IMR-90 (cell line): Measurements from ENCODE around the gene PPP1R37. TPM values are rescaled to one million over a fixed set of nuclear protein-coding genes. Genes with fewer than 3 reads are reported as not detected.

Source experiments
- ATAC-seq: fragments of 200-7000 bp; cut with Tn5 transposase; 2 replicates; pipeline ENCODE4 v1.9.1; 2020; ENCODE audit warnings: low read depth, mild to moderate bottlenecking, moderate library complexity
- BruUV-seq: library from RNA; stranded (reverse); fragments of 400-500 nt; replicated peaks from 2 replicates; lab custom pipeline; 2021; lab: Mats Ljungman, UMichigan
- CTCF ChIA-PET: fragments of 300-600 bp; formaldehyde crosslinking; extraction: SDS; loops from one replicate; lab custom pipeline; 2021; ENCODE audit warnings: antibody characterized with exemption; lab: Yijun Ruan, JAX
- POLR2A ChIA-PET: fragments of 300-600 bp; sonication (Branson Sonifier 250); formaldehyde crosslinking; loops from one replicate; lab custom pipeline; 2022; ENCODE audit warnings: antibody characterized with exemption; ENCODE audit not compliant: unreplicated experiment; lab: Charles Lee
- DNase-seq: peaks from one replicate; pipeline ENCODE4 v3.0.0; 2013
- H2AFZ ChIP-seq: replicated peaks from 2 replicates; pipeline ENCODE3; 2013; ENCODE audit warnings: low read length, mild to moderate bottlenecking; ENCODE audit not compliant: poor library complexity
- H2AK5ac ChIP-seq: 2 replicates; pipeline ENCODE4 v1.6.1; 2013; ENCODE audit warnings: low read depth, low read length, inconsistent platforms
- H2AK9ac ChIP-seq: replicated peaks from 2 replicates; pipeline ENCODE3; 2013; ENCODE audit warnings: mild to moderate bottlenecking, low read depth, low read length, moderate library complexity; ENCODE audit not compliant: poor library complexity
- H2BK120ac ChIP-seq: 2 replicates; pipeline ENCODE4 v1.6.1; 2013; ENCODE audit warnings: low read depth, low read length, inconsistent platforms
- H2BK15ac ChIP-seq: 3 replicates; pipeline ENCODE4 v1.6.1; 2013; ENCODE audit warnings: low read depth, low read length, inconsistent platforms
- H2BK20ac ChIP-seq: 2 replicates; pipeline ENCODE4 v1.6.1; 2013; ENCODE audit warnings: low read depth, mild to moderate bottlenecking, inconsistent platforms, low read length, moderate library complexity
- H2BK5ac ChIP-seq: 2 replicates; pipeline ENCODE4 v1.6.1; 2013; ENCODE audit warnings: mild to moderate bottlenecking, low read depth, low read length, inconsistent platforms; ENCODE audit not compliant: poor library complexity, severe bottlenecking
- H3K14ac ChIP-seq: replicated peaks from 2 replicates; pipeline ENCODE4 v1.6.1; 2013; ENCODE audit warnings: low read depth, low read length, inconsistent platforms
- H3K18ac ChIP-seq: 2 replicates; pipeline ENCODE4 v1.6.1; 2013; ENCODE audit warnings: low read depth, low read length, control low read depth
- H3K23ac ChIP-seq: 2 replicates; pipeline ENCODE4 v1.6.1; 2013; ENCODE audit warnings: low read depth, low read length, inconsistent platforms
- H3K27ac ChIP-seq: 2 replicates; pipeline ENCODE4 v1.5.1; 2013; ENCODE audit warnings: mild to moderate bottlenecking, control low read depth, low read length; ENCODE audit not compliant: insufficient read depth
- H3K27me3 ChIP-seq: 2 replicates; pipeline ENCODE4 v1.6.1; 2013; ENCODE audit warnings: low read length; ENCODE audit not compliant: control insufficient read depth, insufficient read depth
- H3K36me3 ChIP-seq: 2 replicates; pipeline ENCODE4 v1.6.1; 2013; ENCODE audit warnings: low read length, mixed read lengths; ENCODE audit not compliant: control insufficient read depth, insufficient read depth
- H3K4ac ChIP-seq: 2 replicates; pipeline ENCODE4 v1.6.1; 2013; ENCODE audit warnings: low read depth, low read length, inconsistent platforms
- H3K4me1 ChIP-seq: 2 replicates; pipeline ENCODE4 v1.6.1; 2013; ENCODE audit warnings: low read length, mixed read lengths; ENCODE audit not compliant: control insufficient read depth, insufficient read depth
- H3K4me2 ChIP-seq: 2 replicates; pipeline ENCODE4 v1.6.1; 2013; ENCODE audit warnings: low read depth, mild to moderate bottlenecking, control low read depth, low read length, moderate library complexity
- H3K4me3 ChIP-seq: 2 replicates; pipeline ENCODE4 v1.5.1; 2013; ENCODE audit warnings: low read depth, mild to moderate bottlenecking, control low read depth, low read length, moderate library complexity; ENCODE audit not compliant: insufficient read depth
- H3K56ac ChIP-seq: 2 replicates; pipeline ENCODE4 v1.6.1; 2013; ENCODE audit warnings: low read length, inconsistent platforms; ENCODE audit not compliant: insufficient read depth; ENCODE audit errors: extremely low read depth
- H3K79me1 ChIP-seq, 2 experiments: 2 replicates each; pipeline ENCODE4 v1.6.1; 2013; ENCODE audit warnings: low read length in 2 of 2, inconsistent platforms in 1 of 2, low read depth in 1 of 2
- H3K9ac ChIP-seq: 2 replicates; pipeline ENCODE4 v1.6.1; 2013; ENCODE audit warnings: low read depth, low read length, control low read depth
- H3K9me1 ChIP-seq: 2 replicates; pipeline ENCODE4 v1.6.1; 2013; ENCODE audit warnings: low read length, inconsistent platforms; ENCODE audit not compliant: insufficient read depth
- H3K9me3 ChIP-seq: 2 replicates; pipeline ENCODE4 v1.6.1; 2013; ENCODE audit warnings: low read length; ENCODE audit not compliant: control insufficient read depth, insufficient read depth
- H4K20me1 ChIP-seq: 2 replicates; pipeline ENCODE4 v1.6.1; 2013; ENCODE audit warnings: low read length, inconsistent platforms; ENCODE audit not compliant: insufficient read depth
- H4K5ac ChIP-seq: 2 replicates; pipeline ENCODE4 v1.6.1; 2013; ENCODE audit warnings: mild to moderate bottlenecking, low read depth, low read length, control low read depth
- H4K8ac ChIP-seq, 2 experiments: 2 replicates each; pipeline ENCODE4 v1.6.1; 2013; ENCODE audit warnings: low read depth in 2 of 2, low read length in 2 of 2, control low read depth in 1 of 2, inconsistent platforms in 1 of 2
- H4K91ac ChIP-seq: 2 replicates; pipeline ENCODE4 v1.6.1; 2013; ENCODE audit warnings: low read depth, low read length, inconsistent platforms; ENCODE audit not compliant: insufficient read depth
- BHLHE40 ChIP-seq: fragments of 150-350 bp; IDR thresholded peaks from 2 replicates; pipeline ENCODE4 v1.6.1; 2016; ENCODE audit warnings: mild to moderate bottlenecking, low read depth, low read length
- CHD1 ChIP-seq: IDR thresholded peaks from 2 replicates; pipeline ENCODE4 v1.6.1; 2012; ENCODE audit warnings: low read depth, low read length, improper control_type of control experiment
- FOS ChIP-seq: fragments of 150-350 bp; IDR thresholded peaks from 2 replicates; pipeline ENCODE4 v1.6.1; 2016; ENCODE audit warnings: low read depth, low read length
- MAFK ChIP-seq: IDR thresholded peaks from 2 replicates; pipeline ENCODE4 v1.6.1; 2012; ENCODE audit warnings: low read depth, low read length, improper control_type of control experiment
- MXI1 ChIP-seq: IDR thresholded peaks from 2 replicates; pipeline ENCODE4 v1.6.1; 2012; ENCODE audit warnings: low read depth, mild to moderate bottlenecking, low read length, moderate library complexity, borderline replicate concordance
- SMC3 ChIP-seq: fragments of 150-350 bp; IDR thresholded peaks from 2 replicates; pipeline ENCODE4 v1.6.1; 2016; ENCODE audit warnings: low read depth, mild to moderate bottlenecking, antibody characterized with exemption, low read length, moderate library complexity
- WGBS, 2 experiments: methylation state at CpG; one replicate each; pipeline versions ENCODE4 v1.1.5 to v1.1.7; 2013; ENCODE audit warnings: missing lambda C conversion rate in 2 of 2; ENCODE audit not compliant: insufficient read length in 1 of 2; ENCODE audit errors: extremely low coverage in 2 of 2; 5-methylcytosine and 5-hydroxymethylcytosine counted together
- dilution Hi-C: fragments of 300-500 bp; cut with HindIII; formaldehyde crosslinking; loops from one replicate; pipeline ENCODE4 v1.14.3; 2018; ENCODE audit warnings: low sequenced_read_pairs; ENCODE audit not compliant: unreplicated experiment
- in situ Hi-C: fragments of 300-500 bp; cut with MboI; formaldehyde crosslinking; loops from 3 replicates; pipeline ENCODE4 v1.14.3; 2019; ENCODE audit warnings: low sequenced_read_pairs, inconsistent platforms, mixed read lengths
- intact Hi-C: fragments of 100-400 bp; cut with micrococcal nuclease; formaldehyde crosslinking; loops from 2 replicates; pipeline ENCODE4 v1.10.0; 2022
- polyA plus RNA-seq, 3 experiments: library from polyadenylated mRNA; depleted of rRNA; stranded (reverse); fragments of >200 nt; gene quantifications; 2 replicates each; pipeline ENCODE4 v1.2.3, GENCODE V29; 2012; ENCODE audit warnings: low replicate concordance in 1 of 3
- total RNA-seq: library from RNA; depleted of rRNA; stranded (reverse); fragments of >200 nt; gene quantifications from 2 replicates; pipeline ENCODE4 v1.2.3, GENCODE V29; 2012

The PPP1R37 gene
- total and polyA plus RNA-seq, 2 of the 4 experiments (the other 2 are of a cell fraction), result 13.1 to 18.5 TPM

DNA sequence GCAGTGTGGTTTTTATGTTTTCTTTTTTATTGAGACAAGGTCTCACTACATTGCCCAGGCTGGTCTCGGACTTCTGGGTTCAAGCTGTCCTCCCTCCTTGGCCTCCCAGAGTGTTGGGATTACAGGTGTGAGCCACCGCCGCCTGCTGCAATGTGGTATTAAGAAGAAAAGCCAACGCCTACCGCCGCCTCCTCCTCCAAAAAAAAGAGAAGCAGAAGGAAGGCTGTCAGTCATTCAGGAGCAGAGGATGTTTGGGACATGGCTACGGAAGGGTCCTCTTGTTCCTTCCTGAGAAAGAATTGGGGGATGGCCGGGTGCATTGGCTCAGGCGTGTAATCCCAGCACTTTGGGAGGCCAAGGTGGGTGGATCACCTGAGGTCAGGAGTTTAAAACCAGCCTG lies 1.2 kb downstream of the PPP1R37 start:
- Histone ChIP-seq H4K91ac (no peak overlapping the region), H3K18ac (no peak overlapping the region), H2AK5ac (peak overlapping the region; percentile 86; the same call in 1 of the 2 replicates), H3K4me3 (peak overlapping the region; percentile 62), H3K79me1 (peaks cover 5 to 63% of the 10 kb centered on the region in 2 experiments; a peak in 3 of 4 replicates), H3K9ac (peak overlapping the region; percentile 85), H2BK120ac (no peak overlapping the region), H2AK9ac (peak overlapping the region; percentile 68), H4K5ac (no peak overlapping the region), H3K4ac (peak overlapping the region; percentile 76), H2BK15ac (no peak overlapping the region), H4K20me1 (peaks cover 52% of the 10 kb centered on the region), H3K9me3 (no peaks in the 10 kb centered on the region), H3K9me1 (peaks cover 30% of the 10 kb centered on the region), H3K4me2 (peak overlapping the region; percentile 92), H4K8ac (no peak overlapping the region; a peak in 1 of 4 replicates), H3K23ac (peak overlapping the region; percentile 90; the same call in 1 of the 2 replicates), H3K27me3 (no peaks in the 10 kb centered on the region), H3K4me1 (peaks cover 25% of the 10 kb centered on the region), H3K36me3 (peaks cover 5% of the 10 kb centered on the region), H3K56ac (no peak overlapping the region), H3K14ac (peak overlapping the region; percentile 81; the same call in 1 of the 2 replicates), H3K27ac (no peak overlapping the region), H2AFZ (no peak overlapping the region), H2BK20ac (no peak overlapping the region), H2BK5ac (no peak overlapping the region)
- ATAC-seq, result no peak
- dilution Hi-C loops, result no loop called here
- ChIA-PET POLR2A (no interaction called here), CTCF (no interaction called here)
- intact Hi-C loops, result loop anchor here (5.0 kb wide), 1 partner anchor 33 kb away; no protein-coding TSS in a partner anchor
- in situ Hi-C loops, result no loop called here
- no peak for DNase-seq
- 83% methylated on average over 1 of the region's 9 CpGs; no CpG with 5 or more reads in 1 of the 2 experiments for WGBS, 2 experiments
- TF ChIP-seq MXI1 (no peak), SMC3 (no peak), BHLHE40 (no peak), FOS (no peak), CHD1 (no peak), MAFK (no peak)
- no TSS peak for BruUV-seq
